Measurements from ENCODE around the gene INSL4.

INSL4 gene

DNA sequence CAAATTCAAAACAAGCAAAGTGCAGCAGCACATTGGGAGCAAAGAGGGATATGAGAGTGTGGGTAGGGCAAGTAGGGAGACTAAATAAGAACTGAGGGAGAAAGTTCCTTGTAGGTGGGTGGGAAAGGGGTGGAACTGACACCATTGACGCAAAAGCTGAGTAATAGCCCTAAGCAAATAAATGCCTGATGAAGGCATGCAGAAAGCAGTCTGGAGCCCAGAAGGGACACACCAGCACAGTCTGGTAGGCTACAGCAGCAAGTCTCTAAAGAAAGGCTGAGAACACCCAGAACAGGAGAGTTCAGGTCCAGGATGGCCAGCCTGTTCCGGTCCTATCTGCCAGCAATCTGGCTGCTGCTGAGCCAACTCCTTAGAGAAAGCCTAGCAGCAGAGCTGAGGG is at the start of gene INSL4:
Gene INSL4, plus strand, starts transcription at position 208 of the 400 bp plus-strand sequence. Its CDS starts 105 bp downstream, at position 313.
- DNase-seq, result no peak

DNA sequence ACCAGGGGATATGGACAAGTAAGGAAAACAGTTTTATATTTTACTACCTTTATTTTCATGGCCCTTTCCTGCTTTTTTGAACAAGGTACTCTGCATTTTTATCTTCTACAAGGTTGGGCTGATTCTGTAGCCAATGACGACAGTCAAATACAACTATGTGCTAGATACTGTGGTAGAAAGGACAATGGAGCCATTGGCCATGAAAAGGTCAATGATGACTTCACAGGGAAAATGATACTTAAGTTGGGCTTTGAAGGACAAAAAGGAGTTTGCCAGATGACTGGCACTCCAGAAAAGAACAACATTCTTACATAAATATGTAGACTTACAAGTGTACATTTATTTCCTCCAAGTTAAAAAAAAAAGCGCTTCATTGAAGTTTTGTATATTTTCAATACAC is 46.4 kb upstream of the INSL4 start:
- DNase-seq, result no peak

DNA sequence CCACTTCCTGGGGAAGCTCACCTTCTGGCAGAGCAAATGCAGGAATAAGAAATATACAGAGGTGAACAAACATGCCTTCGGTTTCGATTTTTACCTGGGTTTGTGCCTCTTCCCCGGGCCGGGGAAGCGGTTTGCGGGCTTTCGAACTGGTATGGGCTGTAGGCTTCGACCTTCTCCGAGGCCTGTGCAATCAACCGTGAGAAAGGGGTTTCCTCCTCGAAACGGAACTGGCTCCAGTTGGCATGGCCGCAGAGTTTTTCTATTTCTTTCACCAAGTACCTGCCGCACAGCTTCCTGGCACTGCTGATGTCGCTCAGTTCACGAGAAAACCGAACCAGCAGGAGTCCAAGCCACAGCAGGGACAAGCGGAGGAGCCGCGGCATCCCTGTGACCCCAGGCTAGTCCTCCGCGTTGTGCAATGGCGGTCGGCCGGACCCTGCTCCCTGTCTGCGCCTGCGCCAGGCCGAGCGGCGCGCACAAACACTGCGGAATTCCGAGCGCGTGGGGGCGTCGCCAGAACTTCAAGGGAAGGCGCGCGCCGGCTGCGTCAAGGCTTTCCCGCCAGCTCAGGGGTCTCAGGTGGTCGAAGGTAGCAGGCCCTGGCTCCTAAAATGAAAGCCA is 45.9 kb upstream of the INSL4 start, which contains the start of gene INSL6:
Gene INSL6, minus strand, starts transcription at position 420 of the 621 bp plus-strand sequence. Its CDS starts 37 bp downstream, at position 383.
- no peak for DNase-seq

DNA sequence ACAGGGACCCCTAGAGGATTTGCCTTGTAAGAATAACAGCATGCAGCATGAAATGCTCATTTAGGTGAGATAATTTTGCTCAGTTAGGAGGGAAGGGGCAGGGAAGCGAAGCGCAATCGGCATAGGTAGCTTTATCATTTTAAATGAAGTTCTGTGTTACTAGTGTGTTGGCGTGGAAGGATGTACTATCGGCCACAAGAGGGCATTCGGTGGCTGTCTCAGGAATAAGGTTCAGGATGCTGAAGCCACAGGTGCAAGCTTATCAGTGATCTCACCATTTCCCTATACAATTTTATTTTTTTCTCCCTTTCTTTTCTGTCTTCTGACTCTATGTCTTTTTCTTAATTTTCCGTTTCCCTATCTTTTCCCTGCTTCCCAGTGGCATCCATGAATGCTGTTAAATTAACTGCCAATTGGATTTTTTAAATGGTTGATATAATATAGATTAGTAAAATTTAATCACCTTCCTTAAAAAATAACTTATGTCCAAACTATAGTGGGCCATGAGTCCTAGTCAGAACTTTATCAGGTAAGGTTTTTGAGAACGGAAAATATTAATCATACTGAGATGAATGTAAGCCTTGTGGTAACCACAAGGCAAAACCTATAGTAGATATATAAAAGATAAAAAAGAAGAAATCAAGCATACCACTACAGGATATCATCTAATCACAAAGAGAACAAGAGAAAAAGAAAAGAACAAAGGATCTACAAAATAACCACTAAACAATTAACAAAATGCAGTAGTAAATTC is 44.6 kb upstream of the INSL4 start:
- DNase-seq, result peak; percentile 15

DNA sequence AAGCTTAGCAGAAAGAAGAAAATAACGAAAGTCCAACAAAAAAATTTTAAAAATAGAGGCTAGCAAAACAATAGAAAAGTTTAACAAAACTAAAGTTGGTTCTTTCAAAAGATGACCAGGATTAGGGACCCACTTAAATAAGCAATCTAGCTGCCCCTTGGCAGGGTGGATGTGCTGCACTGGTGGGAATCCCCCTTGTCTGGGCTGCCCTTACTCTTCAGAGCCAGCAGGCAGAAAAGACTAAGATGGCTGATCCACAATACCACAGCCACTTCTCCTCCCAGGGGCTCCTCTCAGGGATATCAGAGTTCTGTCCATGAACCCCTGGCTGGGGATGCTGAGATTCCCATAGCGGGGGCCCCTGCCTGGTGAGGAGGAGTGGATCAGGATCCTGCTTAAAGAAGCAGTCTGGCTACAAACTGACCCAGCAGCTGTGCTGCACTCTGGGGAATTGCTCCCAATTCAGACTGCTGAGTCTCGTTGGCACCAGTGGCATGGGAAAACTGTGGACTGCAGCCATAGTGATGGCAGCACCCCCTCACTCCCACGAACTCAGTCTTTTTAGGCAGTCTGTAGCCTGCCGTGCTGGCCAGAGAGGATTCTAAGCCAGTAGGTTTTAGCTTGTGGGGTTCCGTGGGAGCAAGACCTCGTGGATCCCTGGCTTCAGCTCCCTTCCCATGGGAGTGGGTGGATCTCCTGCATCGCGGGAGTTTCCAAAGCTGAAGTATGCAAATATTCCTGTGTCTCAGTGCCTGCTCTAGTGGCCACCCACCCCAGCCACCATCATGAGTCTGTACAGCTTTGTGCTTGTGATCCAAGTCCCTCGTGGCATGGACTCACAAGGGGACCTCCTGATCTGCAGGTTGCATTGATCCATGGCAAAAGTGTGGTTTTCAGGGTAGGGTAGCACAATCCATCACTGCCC is 42.9 kb upstream of the INSL4 start:
- DNase-seq, result no peak

DNA sequence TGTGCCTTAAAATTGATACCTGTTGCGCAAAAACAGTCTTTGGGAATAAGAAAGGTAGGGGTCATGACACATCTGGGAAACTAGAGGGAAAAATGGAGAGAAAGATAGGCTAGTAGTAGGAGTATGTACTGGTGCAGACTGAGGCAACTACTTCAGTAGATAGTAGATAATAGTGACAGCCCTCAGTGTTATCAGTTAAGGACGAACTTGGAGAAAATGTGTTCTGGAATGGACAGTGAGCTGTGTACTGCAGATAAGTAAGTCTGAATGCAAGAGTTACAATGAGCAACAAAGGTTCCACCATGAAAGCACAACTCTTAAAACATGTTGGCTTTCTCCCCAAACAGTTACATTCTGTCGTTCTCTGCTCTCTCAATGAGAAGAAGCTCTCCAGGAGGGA is 39.2 kb upstream of the INSL4 start:
- no peak for DNase-seq

DNA sequence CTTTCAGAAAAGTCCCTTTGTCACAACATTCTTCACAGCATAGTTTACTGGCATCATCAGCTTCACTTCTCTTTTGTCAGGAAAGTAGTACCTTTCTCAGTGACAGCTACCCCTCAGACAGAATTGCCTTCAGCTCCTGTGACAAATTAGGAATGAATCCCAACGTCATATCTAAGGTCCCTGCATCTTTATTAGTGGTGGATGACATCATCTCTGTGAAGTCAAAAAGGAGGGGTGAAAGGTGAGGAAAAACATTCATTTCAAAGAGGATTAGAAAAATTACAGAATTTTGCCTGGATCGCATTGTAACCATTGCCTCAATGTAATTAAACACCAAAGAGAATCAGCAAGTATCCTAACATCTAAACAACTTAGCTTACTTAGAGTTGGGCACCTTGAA is 37.9 kb upstream of the INSL4 start:
- no peak for DNase-seq

DNA sequence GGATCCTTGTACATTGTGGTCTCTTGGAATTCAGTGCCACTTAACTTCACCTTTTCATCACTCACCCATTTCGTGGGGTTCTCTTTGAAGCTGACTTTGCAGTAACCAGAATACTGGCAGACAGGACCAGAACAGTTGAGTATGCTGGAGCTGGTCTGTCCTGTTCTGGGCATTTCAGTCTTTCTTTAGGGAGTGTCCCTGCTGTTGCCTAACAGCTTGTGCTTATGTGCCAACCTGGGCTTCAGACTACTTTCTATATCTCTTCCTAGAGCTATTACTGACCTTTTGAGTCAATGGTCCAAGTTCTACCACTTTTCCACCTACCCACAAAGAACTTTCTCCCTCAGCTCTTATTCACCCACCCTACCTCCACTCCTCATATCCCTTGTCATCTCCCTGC is 35.8 kb upstream of the INSL4 start:
- DNase-seq, result no peak

DNA sequence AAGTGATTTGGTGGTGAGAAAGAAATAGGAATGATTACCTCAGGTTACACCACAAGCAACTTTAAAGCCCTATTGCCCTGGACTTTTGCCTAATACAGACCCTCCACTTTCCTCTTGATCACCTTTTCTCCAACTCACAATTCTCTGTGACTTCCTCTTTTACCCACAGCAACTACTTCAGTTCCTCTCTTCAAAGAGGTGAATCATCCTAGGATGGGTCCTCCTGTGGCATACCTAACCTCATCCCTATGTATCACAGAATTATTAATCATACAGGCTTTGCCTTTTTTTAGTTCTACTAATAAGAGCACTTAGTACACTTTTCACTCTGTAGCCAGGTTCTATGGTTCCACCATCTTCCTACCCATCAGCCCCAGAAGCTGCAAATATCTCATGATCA is 26.1 kb upstream of the INSL4 start:
- no peak for DNase-seq

DNA sequence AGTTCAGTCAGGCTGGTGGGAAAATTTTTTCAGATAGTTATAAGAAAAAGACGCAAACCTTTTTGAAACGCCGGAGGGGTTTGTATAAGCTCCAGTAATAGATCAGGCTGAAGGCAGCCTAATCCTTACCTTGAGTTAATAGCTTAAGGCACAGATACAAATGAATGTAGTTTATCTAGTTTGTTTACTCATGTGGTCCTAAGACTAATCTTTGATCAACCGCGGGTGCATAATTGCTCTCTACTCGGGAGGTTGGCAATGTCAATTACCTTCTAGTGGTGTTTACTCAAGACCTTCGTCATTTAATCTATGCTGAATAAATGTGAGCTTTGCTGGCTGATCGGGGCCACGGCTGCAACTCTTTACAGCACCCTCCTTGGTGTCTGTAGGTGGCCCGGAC is 665 bp upstream of the INSL4 start:
- DNase-seq, result no peak

DNA sequence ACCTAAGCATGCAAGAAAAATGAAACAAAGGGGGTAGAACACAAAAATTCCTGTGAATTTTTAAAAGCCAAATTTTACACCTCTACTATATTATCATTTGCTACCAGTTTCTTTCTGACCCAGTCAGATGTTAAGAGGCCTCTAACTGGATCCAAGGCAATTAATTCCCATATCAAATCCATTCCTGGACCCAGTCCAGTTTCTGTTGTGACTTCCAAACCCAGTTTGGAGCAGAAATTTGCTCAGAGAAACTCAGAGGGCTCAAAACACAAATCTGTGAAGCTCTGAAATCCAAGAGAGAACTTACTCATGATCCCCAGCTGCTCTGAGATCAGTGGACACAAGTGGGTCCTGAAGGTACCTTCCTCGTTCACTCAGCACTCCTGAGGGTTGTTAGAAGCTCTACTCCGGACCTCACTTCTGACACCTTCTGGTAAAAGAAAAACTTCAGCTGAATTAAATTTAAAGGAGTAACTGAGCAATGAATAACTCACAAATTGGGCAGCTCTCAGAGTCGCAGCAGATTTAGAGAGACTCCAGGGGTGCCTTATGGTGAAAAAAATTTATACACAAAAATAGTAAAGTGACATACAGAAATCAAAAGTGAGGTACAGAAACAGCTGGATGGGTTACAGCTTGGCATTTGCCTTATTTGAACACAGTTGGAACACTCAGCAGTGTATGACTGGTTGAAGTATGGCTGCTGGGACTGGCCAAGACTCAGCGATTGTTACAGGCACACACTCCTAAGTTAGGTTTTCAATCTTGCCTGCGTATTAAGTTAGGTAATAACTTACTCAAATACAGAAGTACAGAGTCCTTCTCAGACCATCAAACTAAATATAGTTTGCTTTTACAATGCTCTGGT is 32.4 kb downstream of the INSL4 start:
- no peak for DNase-seq

DNA sequence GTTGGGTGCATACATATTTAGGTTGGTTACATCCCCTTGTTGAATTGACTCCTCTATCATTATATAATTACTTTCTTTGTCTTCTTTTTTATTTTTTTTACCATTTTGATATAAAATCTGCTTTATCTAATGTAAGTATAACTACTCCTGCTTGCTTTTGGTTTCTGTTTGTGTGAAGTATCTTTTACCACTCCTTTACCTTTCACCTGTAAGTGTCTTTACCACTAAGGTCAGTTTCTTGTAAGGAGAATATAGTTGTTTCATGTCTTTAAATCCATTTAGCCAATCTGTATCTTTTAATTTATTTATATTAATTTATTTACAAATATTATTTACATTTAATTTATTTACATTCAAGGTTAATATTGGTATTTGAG is 33.0 kb downstream of the INSL4 start:
- DNase-seq, result no peak

DNA sequence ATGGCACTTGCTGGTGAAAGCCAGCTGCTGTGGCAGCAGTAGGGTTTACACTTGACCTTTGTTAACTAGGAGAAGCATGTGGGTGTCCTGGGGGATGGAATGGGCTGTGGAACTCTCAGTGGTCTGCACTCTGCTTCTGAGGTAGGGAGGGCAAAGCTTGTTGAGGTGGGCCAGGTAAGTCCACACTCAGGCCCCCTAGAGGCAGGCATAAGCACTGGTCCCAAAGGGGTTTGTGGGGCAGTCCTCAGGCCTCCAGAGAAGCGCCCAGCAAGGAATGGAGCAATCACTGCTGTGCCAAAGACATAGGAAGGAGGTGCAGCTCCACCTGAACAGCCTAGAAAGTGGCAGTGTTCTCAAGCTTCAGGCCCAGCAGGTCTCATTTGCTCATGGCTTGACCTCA is 34.7 kb downstream of the INSL4 start:
- DNase-seq, result no peak

DNA sequence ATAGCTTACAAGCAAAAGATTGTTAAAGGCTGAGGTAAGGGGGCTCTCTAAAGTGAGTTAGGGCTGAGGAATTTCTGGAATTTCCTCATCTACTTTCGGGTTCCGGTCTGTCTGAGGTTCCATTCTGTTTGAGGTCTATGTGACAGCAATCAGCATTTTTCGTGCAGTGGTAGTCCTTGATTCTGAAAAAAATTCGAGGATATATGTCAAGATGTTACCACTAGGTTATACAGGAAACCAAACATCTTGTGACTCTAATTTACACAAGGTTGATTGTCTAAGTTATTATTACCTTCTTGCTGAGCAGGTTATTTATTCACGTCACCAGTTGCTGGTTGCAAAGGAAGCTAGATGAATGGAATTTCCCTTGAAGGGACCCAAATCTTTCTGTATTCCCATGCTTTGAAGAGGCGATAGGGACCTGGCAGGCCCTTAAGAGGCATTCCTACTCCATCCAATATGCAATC is 38.1 kb downstream of the INSL4 start:
- DNase-seq, result no peak

DNA sequence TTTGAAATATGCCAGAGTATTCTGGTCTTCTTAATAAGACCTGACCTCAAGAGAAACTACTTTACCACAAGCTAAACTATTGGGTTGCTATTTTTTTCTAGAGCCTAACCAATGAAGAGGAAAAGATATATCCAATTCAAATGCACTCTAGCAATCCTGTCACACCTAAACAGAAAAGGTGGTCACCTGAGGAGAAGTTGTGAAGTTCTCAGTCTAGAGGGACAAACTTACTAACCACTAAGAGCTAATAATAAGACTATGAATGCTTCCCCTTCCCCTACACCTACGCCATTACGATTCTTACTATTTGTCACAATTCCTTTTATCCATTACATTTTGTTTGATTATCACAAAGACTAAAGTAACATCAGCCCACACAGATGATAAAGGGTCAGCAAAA is 43.6 kb downstream of the INSL4 start:
- no peak for DNase-seq

DNA sequence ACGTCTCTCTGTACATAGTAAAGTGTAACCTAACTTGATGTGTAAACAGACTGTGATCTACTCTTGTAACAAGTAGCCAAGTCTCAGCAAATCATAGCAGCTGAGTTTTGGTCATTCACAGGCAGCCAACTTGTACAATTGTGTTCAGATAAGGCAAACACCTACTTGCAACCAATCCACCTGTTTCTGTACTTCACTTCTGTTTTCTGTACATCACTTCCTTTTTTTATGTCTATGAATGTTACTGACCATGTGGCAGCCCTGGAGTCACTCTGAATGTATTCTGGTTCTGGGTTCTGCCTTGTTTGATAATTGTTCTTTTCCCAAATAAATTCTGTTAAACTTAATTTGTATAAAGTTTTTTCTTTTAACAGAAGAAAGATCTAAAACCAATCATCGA is 47.3 kb downstream of the INSL4 start:
- DNase-seq, result no peak
